Activated CD8-positive, alpha-beta T cell treated with anti-CD3 and anti-CD28 coated beads, Interleukin-2, amount 10 ng/mL, durations not matched to agents 7 days and 5 days (primary cell): ENCODE measurements around the gene NDRG3. TPM values are rescaled to one million over a fixed set of nuclear protein-coding genes. Genes with fewer than 3 reads are reported as not detected.

Experiments
- ATAC-seq: fragments of 150-1000 bp; cut with Tn5 transposase; one replicate; pipeline ENCODE4 v1.10.0; 2021; ENCODE audit warnings: moderate library complexity
- CTCF ChIA-PET: fragments of 350-600 bp; sonication (Branson Sonifier 250); formaldehyde crosslinking; loops from one replicate; lab custom pipeline; 2021; ENCODE audit warnings: antibody characterized with exemption; lab: Charles Lee
- POLR2A ChIA-PET: fragments of 350-600 bp; sonication (Branson Sonifier 250); formaldehyde crosslinking; loops from one replicate; lab custom pipeline; 2021; ENCODE audit warnings: antibody characterized with exemption; lab: Charles Lee
- DNase-seq: peaks from one replicate; pipeline ENCODE4 v3.0.0-alpha.2; 2020
- H3K27ac Mint-ChIP-seq: one replicate; pipeline ENCODE4 v1.8.0; 2021; ENCODE audit warnings: mild to moderate bottlenecking, mixed read lengths
- H3K27me3 Mint-ChIP-seq: one replicate; pipeline ENCODE4 v1.8.0; 2021; ENCODE audit warnings: low read depth, mixed read lengths
- H3K36me3 Mint-ChIP-seq: one replicate; pipeline ENCODE4 v1.8.0; 2021; ENCODE audit warnings: low read depth, mixed read lengths
- H3K4me1 Mint-ChIP-seq: one replicate; pipeline ENCODE4 v1.8.0; 2021; ENCODE audit warnings: low read depth, mixed read lengths
- H3K4me3 Mint-ChIP-seq: one replicate; pipeline ENCODE4 v1.8.0; 2021; ENCODE audit warnings: mild to moderate bottlenecking, mixed read lengths
- H3K9me3 Mint-ChIP-seq: one replicate; pipeline ENCODE4 v1.8.0; 2022; ENCODE audit warnings: mixed read lengths; ENCODE audit not compliant: insufficient read depth
- total RNA-seq, 2 experiments: library from RNA; stranded (reverse); gene quantifications; one replicate each; pipeline ENCODE4 v1.2.3, GENCODE V29; 2021

The NDRG3 gene
- total RNA-seq, 2 experiments from 2014 or later = 37.2 to 39.4 TPM

GRCh38 chr20:36760647-36761046, 14.8 kb upstream of the NDRG3 start:
- POLR2A ChIA-PET = no interaction called here
- Mint-ChIP-seq H3K27ac (peak overlapping the region; percentile 44), H3K27me3 (no peaks in the 10 kb centered on the region), H3K36me3 (peaks cover 43% of the 10 kb centered on the region), H3K4me1 (peaks cover 16% of the 10 kb centered on the region), H3K9me3 (no peaks in the 10 kb centered on the region), H3K4me3 (no peak overlapping the region)
- DNase-seq = no peak
- no peak for ATAC-seq
- CTCF ChIA-PET = interaction anchor here (1.5 kb wide), 2 partner anchors 13 to 148 kb away, joined by 3 to 5 read pairs; partner anchors contain the start of gene DSN1

- peaks cover 22% of the 10 kb centered on the region for H3K4me1 Mint-ChIP-seq
- no peak overlapping the region for H3K4me3 Mint-ChIP-seq
- H3K36me3 Mint-ChIP-seq = peaks cover 54% of the 10 kb centered on the region
- ATAC-seq (no peak), DNase-seq (no peak)
- POLR2A ChIA-PET = interaction anchor here (0.7 kb wide), 1 partner anchor 12 kb away, joined by 3 read pairs; the partner anchor contains the start of gene NDRG3
- CTCF ChIA-PET = interaction anchor here (1.9 kb wide), 1 partner anchor 15 kb away, joined by 7 read pairs; the partner anchor contains the start of gene DSN1
- no peaks in the 10 kb centered on the region for H3K9me3 Mint-ChIP-seq
- no peaks in the 10 kb centered on the region for H3K27me3 Mint-ChIP-seq
- no peak overlapping the region for H3K27ac Mint-ChIP-seq
Observed at GRCh38 chr20:36758276-36758675, 12.4 kb upstream of the NDRG3 start.

GRCh38 chr20:36756496-36756895, 10.6 kb upstream of the NDRG3 start:
- Mint-ChIP-seq H3K4me1 (peaks cover 22% of the 10 kb centered on the region), H3K4me3 (no peak overlapping the region), H3K9me3 (no peaks in the 10 kb centered on the region), H3K27me3 (no peaks in the 10 kb centered on the region), H3K36me3 (peaks cover 65% of the 10 kb centered on the region), H3K27ac (no peak overlapping the region)
- POLR2A ChIA-PET = interaction anchor here (0.8 to 1.1 kb wide), 3 partner anchors 8 to 183 kb away, joined by 3 to 4 read pairs (median 3); partner anchors contain the start of gene TGIF2
- DNase-seq (no peak), ATAC-seq (no peak)
- CTCF ChIA-PET = interaction anchor here (1.9 to 4.5 kb wide), 9 partner anchors 10 to 151 kb away, joined by 6 to 30 read pairs (median 17); partner anchors contain the start of genes DSN1, NDRG3, RAB5IF and SLA2

- Mint-ChIP-seq H3K36me3 (peaks cover 62% of the 10 kb centered on the region), H3K4me3 (no peak overlapping the region), H3K27me3 (no peaks in the 10 kb centered on the region), H3K4me1 (peaks cover 16% of the 10 kb centered on the region), H3K9me3 (no peaks in the 10 kb centered on the region), H3K27ac (no peak overlapping the region)
- ChIA-PET CTCF (interaction anchor here (0.7 to 4.5 kb wide), 42 partner anchors 9 to 552 kb away, joined by 3 to 30 read pairs (median 4); partner anchors contain the start of genes DSN1, NDRG3, RAB5IF and SLA2), POLR2A (interaction anchor here (0.6 to 1.0 kb wide), 3 partner anchors 21 to 109 kb away, joined by 3 to 4 read pairs (median 3); partner anchors contain the start of gene SLA2)
- peak; percentile 75 for ATAC-seq
- peak; percentile 67 for DNase-seq
Observed at GRCh38 chr20:36754656-36755222, 8.8 kb upstream of the NDRG3 start.

- POLR2A ChIA-PET = interaction anchor here (0.8 kb wide), 1 partner anchor 78 kb away, joined by 3 read pairs; no protein-coding TSS in a partner anchor
- H3K27me3 Mint-ChIP-seq = no peaks in the 10 kb centered on the region
- DNase-seq (no peak), ATAC-seq (no peak)
- CTCF ChIA-PET = no interaction called here
- H3K4me3 Mint-ChIP-seq = no peak overlapping the region
- no peaks in the 10 kb centered on the region for H3K9me3 Mint-ChIP-seq
- H3K27ac Mint-ChIP-seq = no peak overlapping the region
- H3K36me3 Mint-ChIP-seq = peaks cover 59% of the 10 kb centered on the region
- peaks cover 13% of the 10 kb centered on the region for H3K4me1 Mint-ChIP-seq
Observed at GRCh38 chr20:36752582-36752981, 6.7 kb upstream of the NDRG3 start.

- CTCF ChIA-PET = interaction anchor here (0.7 to 3.9 kb wide), 12 partner anchors 10 to 132 kb away, joined by 3 to 46 read pairs (median 7); partner anchors contain the start of gene DSN1
- POLR2A ChIA-PET = interaction anchor here (0.7 kb wide), 1 partner anchor 77 kb away, joined by 3 read pairs; no protein-coding TSS in a partner anchor
- H3K4me3 Mint-ChIP-seq = peak overlapping the region; percentile 91
- ATAC-seq (no peak), DNase-seq (peak; percentile 47)
- H3K4me1 Mint-ChIP-seq = peaks cover 29% of the 10 kb centered on the region
- no peaks in the 10 kb centered on the region for H3K9me3 Mint-ChIP-seq
- H3K27ac Mint-ChIP-seq = peak overlapping the region; percentile 80
- peaks cover 5% of the 10 kb centered on the region for H3K36me3 Mint-ChIP-seq
- peaks cover 2% of the 10 kb centered on the region for H3K27me3 Mint-ChIP-seq
Observed at GRCh38 chr20:36745234-36745926, 510 bp downstream of the NDRG3 start.

GRCh38 chr20:36744764-36745191, 1.1 kb downstream of the NDRG3 start:
- ATAC-seq = no peak
- no peak for DNase-seq
- peaks cover 5% of the 10 kb centered on the region for H3K36me3 Mint-ChIP-seq
- peaks cover 2% of the 10 kb centered on the region for H3K27me3 Mint-ChIP-seq
- peak overlapping the region; percentile 80 for H3K27ac Mint-ChIP-seq
- H3K9me3 Mint-ChIP-seq = no peaks in the 10 kb centered on the region
- ChIA-PET POLR2A (no interaction called here), CTCF (interaction anchor here (0.7 to 3.9 kb wide), 7 partner anchors 10 to 114 kb away, joined by 3 to 46 read pairs (median 7); partner anchors contain the start of gene DSN1)
- H3K4me1 Mint-ChIP-seq = peaks cover 29% of the 10 kb centered on the region
- peak overlapping the region; percentile 91 for H3K4me3 Mint-ChIP-seq

- H3K27ac Mint-ChIP-seq = peak overlapping the region; percentile 7
- no peak for ATAC-seq
- no peak for DNase-seq
- peaks cover 2% of the 10 kb centered on the region for H3K27me3 Mint-ChIP-seq
- H3K36me3 Mint-ChIP-seq = peaks cover under 1% of the 10 kb centered on the region
- H3K9me3 Mint-ChIP-seq = no peaks in the 10 kb centered on the region
- peaks cover 29% of the 10 kb centered on the region for H3K4me1 Mint-ChIP-seq
- H3K4me3 Mint-ChIP-seq = peak overlapping the region; percentile 40
- ChIA-PET CTCF (interaction anchor here (0.7 to 3.9 kb wide), 7 partner anchors 10 to 114 kb away, joined by 3 to 46 read pairs (median 7); partner anchors contain the start of gene DSN1), POLR2A (no interaction called here)
Observed at GRCh38 chr20:36744243-36744642, 1.6 kb downstream of the NDRG3 start.

GRCh38 chr20:36742558-36742957, 3.3 kb downstream of the NDRG3 start:
- Mint-ChIP-seq H3K36me3 (no peaks in the 10 kb centered on the region), H3K4me1 (peaks cover 30% of the 10 kb centered on the region), H3K27me3 (peaks cover 2% of the 10 kb centered on the region), H3K9me3 (no peaks in the 10 kb centered on the region), H3K27ac (no peak overlapping the region), H3K4me3 (no peak overlapping the region)
- DNase-seq (no peak), ATAC-seq (no peak)
- POLR2A ChIA-PET = interaction anchor here (0.6 kb wide), 1 partner anchor 788 kb away, joined by 3 read pairs; the partner anchor contains the start of gene SCAND1
- CTCF ChIA-PET = interaction anchor here (1.8 to 3.1 kb wide), 3 partner anchors 9 to 31 kb away, joined by 7 to 17 read pairs (median 7); partner anchors contain the start of gene DSN1

GRCh38 chr20:36741072-36741471, 4.8 kb downstream of the NDRG3 start:
- CTCF ChIA-PET = interaction anchor here (1.0 to 2.0 kb wide), 5 partner anchors 8 to 68 kb away, joined by 3 to 7 read pairs (median 3); no protein-coding TSS in a partner anchor
- Mint-ChIP-seq H3K9me3 (no peaks in the 10 kb centered on the region), H3K27me3 (peaks cover 2% of the 10 kb centered on the region), H3K36me3 (no peaks in the 10 kb centered on the region), H3K4me3 (no peak overlapping the region), H3K27ac (no peak overlapping the region), H3K4me1 (peaks cover 26% of the 10 kb centered on the region)
- DNase-seq = no peak
- no peak for ATAC-seq
- POLR2A ChIA-PET = no interaction called here

- no peak for ATAC-seq
- Mint-ChIP-seq H3K27me3 (peaks cover 2% of the 10 kb centered on the region), H3K36me3 (no peaks in the 10 kb centered on the region), H3K4me3 (no peak overlapping the region), H3K9me3 (no peaks in the 10 kb centered on the region), H3K27ac (no peak overlapping the region), H3K4me1 (peaks cover 41% of the 10 kb centered on the region)
- ChIA-PET CTCF (interaction anchor here (0.8 to 6.1 kb wide), 6 partner anchors 8 to 146 kb away, joined by 3 to 46 read pairs (median 4); partner anchors contain the start of gene NDRG3), POLR2A (interaction anchor here (0.6 kb wide), 1 partner anchor 266 kb away, joined by 3 read pairs; no protein-coding TSS in a partner anchor)
- no peak for DNase-seq
Observed at GRCh38 chr20:36737183-36737499, 8.7 kb downstream of the NDRG3 start.
